AG10803 (cell line): ENCODE results near the gene MOCS3.

Source experiments
- DNase-seq: peaks from one replicate; pipeline ENCODE4 v3.0.0; 2010; ENCODE audit warnings: low read depth
- H3K4me3 ChIP-seq: 2 replicates; pipeline ENCODE4 v1.5.1; 2011; ENCODE audit warnings: mild to moderate bottlenecking, low read length, control low read depth
- TF ChIP-seq, protein P1 (sequence below): conservative IDR thresholded peaks from 2 replicates; pipeline ENCODE4 v1.5.1; 2011; ENCODE audit warnings: mild to moderate bottlenecking, low read length, control low read depth, inconsistent platforms

Gene MOCS3

DNA sequence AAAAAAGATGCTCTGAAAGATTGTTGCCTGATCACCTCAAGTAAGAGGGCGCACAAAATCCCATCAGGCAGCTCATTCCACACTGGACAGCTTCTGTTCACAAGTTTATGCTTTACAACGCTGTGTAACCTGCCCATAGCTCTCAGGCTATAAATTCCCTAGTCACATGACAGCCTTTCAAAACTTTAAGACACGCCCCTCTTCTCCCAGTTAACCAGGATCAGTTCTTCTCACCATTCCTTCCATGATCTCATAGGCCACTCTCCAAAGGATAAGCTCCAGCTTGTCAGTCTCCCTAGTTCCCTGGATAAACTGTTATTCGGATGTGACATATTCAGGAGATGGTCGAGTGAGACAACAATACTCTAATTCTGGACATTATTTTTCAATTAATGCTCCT is 42.4 kb upstream of the MOCS3 start:
- TF ChIP-seq, protein P1, sequence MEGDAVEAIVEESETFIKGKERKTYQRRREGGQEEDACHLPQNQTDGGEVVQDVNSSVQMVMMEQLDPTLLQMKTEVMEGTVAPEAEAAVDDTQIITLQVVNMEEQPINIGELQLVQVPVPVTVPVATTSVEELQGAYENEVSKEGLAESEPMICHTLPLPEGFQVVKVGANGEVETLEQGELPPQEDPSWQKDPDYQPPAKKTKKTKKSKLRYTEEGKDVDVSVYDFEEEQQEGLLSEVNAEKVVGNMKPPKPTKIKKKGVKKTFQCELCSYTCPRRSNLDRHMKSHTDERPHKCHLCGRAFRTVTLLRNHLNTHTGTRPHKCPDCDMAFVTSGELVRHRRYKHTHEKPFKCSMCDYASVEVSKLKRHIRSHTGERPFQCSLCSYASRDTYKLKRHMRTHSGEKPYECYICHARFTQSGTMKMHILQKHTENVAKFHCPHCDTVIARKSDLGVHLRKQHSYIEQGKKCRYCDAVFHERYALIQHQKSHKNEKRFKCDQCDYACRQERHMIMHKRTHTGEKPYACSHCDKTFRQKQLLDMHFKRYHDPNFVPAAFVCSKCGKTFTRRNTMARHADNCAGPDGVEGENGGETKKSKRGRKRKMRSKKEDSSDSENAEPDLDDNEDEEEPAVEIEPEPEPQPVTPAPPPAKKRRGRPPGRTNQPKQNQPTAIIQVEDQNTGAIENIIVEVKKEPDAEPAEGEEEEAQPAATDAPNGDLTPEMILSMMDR: no peak
- DNase-seq: no peak
- H3K4me3 ChIP-seq: no peak overlapping the region

DNA sequence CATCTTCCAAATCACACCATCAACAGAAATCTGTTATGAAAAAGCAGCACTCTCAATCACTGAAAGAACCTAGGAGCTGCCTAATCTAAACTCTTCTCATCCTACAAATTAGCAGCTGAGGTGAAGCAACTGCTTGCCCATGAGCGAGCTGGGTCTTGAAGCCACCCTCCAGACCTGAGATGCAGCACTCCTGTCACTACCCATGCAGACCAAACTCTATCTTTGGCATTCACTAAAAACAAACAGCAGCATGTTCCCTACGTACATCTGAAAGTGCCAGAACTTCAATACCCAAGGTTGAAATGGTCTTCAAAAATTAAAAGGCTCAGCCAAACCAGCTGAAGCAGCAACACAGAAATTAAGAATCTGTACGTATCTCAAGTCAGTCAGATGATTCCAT is 41.7 kb upstream of the MOCS3 start:
- no peak for DNase-seq
- TF ChIP-seq, protein P1: no peak
- H3K4me3 ChIP-seq: no peak overlapping the region

DNA sequence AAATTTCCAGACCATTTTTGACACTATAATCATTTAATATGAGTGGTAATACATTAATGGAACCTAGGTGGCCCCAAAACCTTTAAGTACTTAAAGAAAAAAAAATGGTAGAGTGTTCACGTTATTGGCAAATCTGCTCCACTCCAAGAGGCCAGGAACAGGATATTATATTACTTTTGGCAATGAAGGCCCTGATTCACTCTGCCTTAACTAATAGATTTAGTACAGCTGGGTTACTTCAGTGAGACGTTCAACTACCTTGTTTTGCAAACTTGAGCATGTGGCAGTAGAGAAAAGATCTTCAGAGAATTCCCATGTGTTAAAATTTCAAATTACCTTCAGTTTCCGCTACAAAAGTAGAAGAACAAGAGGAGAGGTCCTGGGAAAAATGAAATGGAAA is 40.2 kb upstream of the MOCS3 start:
- H3K4me3 ChIP-seq: no peak overlapping the region
- TF ChIP-seq, protein P1: no peak
- DNase-seq: peak; percentile 66

DNA sequence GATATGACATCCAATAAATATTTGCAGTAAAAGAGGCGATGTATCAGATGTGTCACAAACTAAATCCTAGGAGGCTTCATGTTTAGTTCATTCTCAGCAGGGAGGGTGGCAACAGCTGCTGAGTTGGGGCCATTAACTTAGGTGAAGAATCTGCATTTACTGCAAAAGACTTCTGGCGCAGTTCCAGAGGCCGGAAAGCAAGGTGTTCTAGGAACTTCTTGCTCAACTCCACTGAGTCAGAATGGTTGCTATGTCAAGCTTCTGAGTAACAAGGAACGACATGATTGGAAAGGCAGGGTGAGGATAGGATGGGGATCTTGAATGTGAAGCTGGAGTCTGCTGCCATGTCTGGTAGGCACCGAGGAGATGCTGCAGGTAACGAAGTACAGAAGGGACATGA is 39.1 kb upstream of the MOCS3 start:
- no peak overlapping the region for H3K4me3 ChIP-seq
- DNase-seq: peak; percentile 69
- TF ChIP-seq, protein P1: no peak

DNA sequence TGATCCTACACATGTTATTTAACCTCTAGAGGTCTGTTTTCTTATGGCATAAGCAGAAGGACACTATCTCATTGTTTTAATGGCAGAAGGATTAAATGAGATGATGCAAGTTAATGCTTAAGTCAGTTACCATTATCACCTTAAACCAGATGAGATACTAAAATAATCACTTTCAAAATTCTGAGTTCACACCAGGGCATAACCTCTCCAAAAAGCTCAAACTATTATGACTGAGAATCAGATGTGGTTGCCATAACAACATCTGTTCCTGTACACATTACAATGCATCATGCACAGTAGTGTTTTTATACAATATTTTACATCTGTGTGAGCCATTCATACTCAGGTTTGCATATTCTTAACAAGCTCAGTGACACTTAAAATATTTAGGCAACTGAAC is 37.6 kb upstream of the MOCS3 start:
- TF ChIP-seq, protein P1: no peak
- no peak overlapping the region for H3K4me3 ChIP-seq
- DNase-seq: peak; percentile 64

DNA sequence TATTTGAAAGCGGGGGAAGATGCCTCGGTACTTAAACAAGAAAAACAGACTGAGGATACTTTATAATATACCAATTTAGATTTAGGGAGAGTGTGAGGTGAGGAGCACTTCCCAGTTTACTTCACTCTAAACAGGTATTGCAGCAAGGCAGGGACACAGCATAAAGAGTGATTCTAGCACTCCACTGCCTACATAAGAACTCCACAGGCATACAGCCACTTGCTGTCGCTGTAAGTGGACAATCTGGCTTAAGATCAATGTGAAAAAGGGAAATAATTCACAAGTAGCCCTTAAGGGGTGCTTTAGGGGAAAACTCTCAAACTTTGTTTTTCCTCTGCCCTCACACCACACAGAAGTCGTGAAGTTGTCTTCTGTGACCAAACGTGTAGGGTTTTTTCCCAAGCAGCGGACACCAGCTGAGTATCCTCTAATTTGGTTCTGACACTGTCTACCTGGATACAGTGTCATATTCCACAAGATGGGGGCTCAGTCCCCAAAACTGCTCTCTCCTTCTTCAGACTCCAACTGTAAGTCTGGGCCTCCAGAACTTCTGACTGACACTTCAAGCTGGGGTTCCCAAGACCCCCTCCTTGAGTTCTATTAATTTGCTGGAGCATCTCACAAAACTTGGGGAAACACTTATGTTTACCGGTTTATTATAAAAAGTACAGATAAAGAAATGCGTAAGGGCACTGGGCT is 36.7 kb upstream of the MOCS3 start:
- H3K4me3 ChIP-seq: no peak overlapping the region
- TF ChIP-seq, protein P1: no peak
- no peak for DNase-seq

DNA sequence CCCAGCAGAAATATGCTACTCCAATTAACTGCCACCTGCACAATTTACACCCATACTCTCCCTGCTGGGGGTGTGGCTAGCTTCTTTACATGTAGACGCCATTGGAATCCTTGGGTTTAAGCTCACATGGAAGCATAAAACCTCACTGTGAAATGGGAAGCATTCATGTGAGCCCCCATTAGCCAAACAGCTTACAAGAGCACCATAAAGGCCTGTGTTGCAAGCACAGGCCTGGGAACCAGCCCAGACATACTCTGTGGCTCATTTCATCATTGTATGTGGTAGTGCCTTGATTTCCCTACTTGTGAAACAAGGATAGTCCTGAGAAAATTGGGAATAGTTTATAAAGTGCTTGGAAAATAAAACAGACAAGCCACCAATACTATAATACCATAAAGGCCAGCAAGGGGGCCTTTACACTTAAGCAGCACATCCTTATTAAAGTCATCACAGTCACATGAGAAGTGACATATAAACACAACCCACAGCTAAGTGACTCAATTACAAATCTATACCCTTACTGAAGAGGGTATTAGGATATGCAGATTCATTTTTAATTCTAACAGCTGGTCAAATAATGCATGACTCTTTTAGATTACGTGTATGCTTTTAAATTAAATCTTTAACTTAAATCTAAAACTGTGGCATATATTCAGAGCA is 34.2 kb upstream of the MOCS3 start:
- TF ChIP-seq, protein P1: no peak
- no peak overlapping the region for H3K4me3 ChIP-seq
- peak; percentile 60 for DNase-seq
